Astrocyte (in vitro differentiated cells and primary cell): Measurements from ENCODE around the gene GMEB2. TPM values are rescaled to one million over a fixed set of nuclear protein-coding genes. Genes with fewer than 3 reads are reported as not detected.
"Not testable (repeated sequence)": the region's sequence is repeated elsewhere in the genome, so short reads cannot be mapped to it uniquely, and the experiment has no call there.

Experiments used
- DNase-seq: peaks from one replicate; pipeline ENCODE4 v3.0.0-alpha.2; 2010; ENCODE audit warnings: low read depth
- FAIRE-seq: peaks from 2 replicates; lab custom pipeline; 2011; peaks lifted over from hg19 to GRCh38; lab: Jason Lieb, UNC
- H2AFZ ChIP-seq: 2 replicates; pipeline ENCODE4 v1.6.0; 2012; ENCODE audit warnings: low read depth, low read length, inconsistent platforms
- H3K27ac ChIP-seq: 2 replicates; pipeline ENCODE4 v1.5.1; 2011; ENCODE audit warnings: low read depth, low read length, inconsistent platforms
- H3K27me3 ChIP-seq: 2 replicates; pipeline ENCODE4 v1.6.0; 2011; ENCODE audit warnings: low read length, inconsistent platforms; ENCODE audit not compliant: insufficient read depth
- H3K36me3 ChIP-seq: 2 replicates; pipeline ENCODE4 v1.5.1; 2011; ENCODE audit warnings: low read length, inconsistent platforms; ENCODE audit not compliant: insufficient read depth
- H3K4me1 ChIP-seq: 2 replicates; pipeline ENCODE4 v1.5.1; 2011; ENCODE audit warnings: low read length, inconsistent platforms; ENCODE audit not compliant: insufficient read depth
- H3K4me2 ChIP-seq: 2 replicates; pipeline ENCODE4 v1.6.0; 2012; ENCODE audit warnings: low read length, inconsistent platforms
- H3K4me3 ChIP-seq: 2 replicates; pipeline ENCODE4 v1.5.1; 2011; ENCODE audit warnings: low read depth, mild to moderate bottlenecking, low read length, inconsistent platforms; ENCODE audit not compliant: insufficient read depth
- H3K79me2 ChIP-seq: 2 replicates; pipeline ENCODE4 v1.6.0; 2012; ENCODE audit warnings: mild to moderate bottlenecking, low read length, inconsistent platforms; ENCODE audit not compliant: insufficient read depth
- H3K9ac ChIP-seq: 2 replicates; pipeline ENCODE4 v1.6.0; 2012; ENCODE audit warnings: mild to moderate bottlenecking, low read length, inconsistent platforms
- H3K9me3 ChIP-seq: 2 replicates; pipeline ENCODE4 v1.5.1; 2012; ENCODE audit warnings: low read depth, mild to moderate bottlenecking, low read length, inconsistent platforms; ENCODE audit not compliant: insufficient read depth
- H4K20me1 ChIP-seq: 2 replicates; pipeline ENCODE4 v1.6.0; 2012; ENCODE audit warnings: low read length, inconsistent platforms; ENCODE audit not compliant: insufficient read depth
- H3K27ac Mint-ChIP-seq: one replicate; pipeline ENCODE4 v1.8.0; 2021; ENCODE audit warnings: mild to moderate bottlenecking, mixed read lengths; ENCODE audit not compliant: unreplicated experiment
- H3K27me3 Mint-ChIP-seq: one replicate; pipeline ENCODE4 v1.8.0; 2021; ENCODE audit warnings: low read depth, mixed read lengths; ENCODE audit not compliant: unreplicated experiment
- H3K36me3 Mint-ChIP-seq: one replicate; pipeline ENCODE4 v1.8.0; 2021; ENCODE audit warnings: low read depth, mixed read lengths; ENCODE audit not compliant: unreplicated experiment
- H3K4me1 Mint-ChIP-seq: one replicate; pipeline ENCODE4 v1.8.0; 2021; ENCODE audit warnings: low read depth, mixed read lengths; ENCODE audit not compliant: unreplicated experiment
- H3K4me3 Mint-ChIP-seq: one replicate; pipeline ENCODE4 v1.8.0; 2021; ENCODE audit warnings: mild to moderate bottlenecking, moderate library complexity, mixed read lengths; ENCODE audit not compliant: unreplicated experiment
- H3K9me3 Mint-ChIP-seq: one replicate; pipeline ENCODE4 v1.8.0; 2021; ENCODE audit warnings: mild to moderate bottlenecking, mixed read lengths; ENCODE audit not compliant: unreplicated experiment
- EZH2 ChIP-seq: IDR thresholded peaks from 2 replicates; pipeline ENCODE4 v1.6.1; 2012; ENCODE audit warnings: mild to moderate bottlenecking, low read length, inconsistent platforms; ENCODE audit not compliant: insufficient read depth
- total RNA-seq: library from RNA; stranded (reverse); gene quantifications from 2 replicates; pipeline ENCODE4 v1.2.1, GENCODE V29; 2021
- TF ChIP-seq, protein P1 (sequence below): IDR thresholded peaks from 2 replicates; pipeline ENCODE4 v1.5.1; 2011; ENCODE audit warnings: low read depth, mild to moderate bottlenecking, inconsistent platforms, low read length, moderate library complexity; ENCODE audit not compliant: insufficient read depth

The GMEB2 gene
- total RNA-seq, 1 donor from 2014 or later, result 11.7 TPM

GRCh38 chr20:63660622-63661021 lies 33.7 kb upstream of the GMEB2 start:
- H3K4me3 ChIP-seq, result no peak overlapping the region
- peaks cover 51% of the 10 kb centered on the region for H3K79me2 ChIP-seq
- DNase-seq (no peak), FAIRE-seq (no peak)
- Mint-ChIP-seq H3K9me3 (peaks cover 3% of the 10 kb centered on the region), H3K27ac (no peak overlapping the region), H3K27me3 (no peaks in the 10 kb centered on the region), H3K4me1 (peaks cover 5% of the 10 kb centered on the region), H3K36me3 (peaks cover 6% of the 10 kb centered on the region), H3K4me3 (no peak overlapping the region)
- H2AFZ ChIP-seq, result no peak overlapping the region
- peaks cover 21% of the 10 kb centered on the region for H3K4me1 ChIP-seq
- no peak overlapping the region for H3K27ac ChIP-seq
- H4K20me1 ChIP-seq, result peaks cover 12% of the 10 kb centered on the region
- no peaks in the 10 kb centered on the region for H3K27me3 ChIP-seq
- H3K4me2 ChIP-seq, result no peak overlapping the region
- H3K9me3 ChIP-seq, result no peaks in the 10 kb centered on the region
- TF ChIP-seq EZH2, result no peak
- TF ChIP-seq, protein P1, sequence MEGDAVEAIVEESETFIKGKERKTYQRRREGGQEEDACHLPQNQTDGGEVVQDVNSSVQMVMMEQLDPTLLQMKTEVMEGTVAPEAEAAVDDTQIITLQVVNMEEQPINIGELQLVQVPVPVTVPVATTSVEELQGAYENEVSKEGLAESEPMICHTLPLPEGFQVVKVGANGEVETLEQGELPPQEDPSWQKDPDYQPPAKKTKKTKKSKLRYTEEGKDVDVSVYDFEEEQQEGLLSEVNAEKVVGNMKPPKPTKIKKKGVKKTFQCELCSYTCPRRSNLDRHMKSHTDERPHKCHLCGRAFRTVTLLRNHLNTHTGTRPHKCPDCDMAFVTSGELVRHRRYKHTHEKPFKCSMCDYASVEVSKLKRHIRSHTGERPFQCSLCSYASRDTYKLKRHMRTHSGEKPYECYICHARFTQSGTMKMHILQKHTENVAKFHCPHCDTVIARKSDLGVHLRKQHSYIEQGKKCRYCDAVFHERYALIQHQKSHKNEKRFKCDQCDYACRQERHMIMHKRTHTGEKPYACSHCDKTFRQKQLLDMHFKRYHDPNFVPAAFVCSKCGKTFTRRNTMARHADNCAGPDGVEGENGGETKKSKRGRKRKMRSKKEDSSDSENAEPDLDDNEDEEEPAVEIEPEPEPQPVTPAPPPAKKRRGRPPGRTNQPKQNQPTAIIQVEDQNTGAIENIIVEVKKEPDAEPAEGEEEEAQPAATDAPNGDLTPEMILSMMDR, result no peak
- no peak overlapping the region for H3K9ac ChIP-seq
- H3K36me3 ChIP-seq, result no peaks in the 10 kb centered on the region

DNA sequence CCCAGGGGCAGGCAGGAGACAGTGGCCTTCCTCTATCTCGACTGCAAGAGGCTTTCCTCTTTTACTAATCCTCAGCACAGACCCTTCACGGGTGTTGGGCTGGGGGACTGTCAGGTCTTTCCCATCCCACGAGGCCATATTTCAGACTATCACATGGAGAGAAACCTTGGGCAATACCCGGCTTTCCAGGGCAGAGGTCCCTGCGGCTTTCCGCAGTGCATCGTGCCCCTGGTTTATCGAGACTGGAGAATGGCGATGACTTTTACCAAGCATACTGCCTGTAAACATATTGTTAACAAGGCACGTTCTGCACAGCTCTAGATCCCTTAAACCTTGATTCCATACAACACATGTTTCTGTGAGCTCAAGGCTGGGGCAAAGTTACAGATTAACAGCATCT lies 33.3 kb upstream of the GMEB2 start:
- not testable (repeated sequence) for H3K36me3 ChIP-seq, H3K4me3 ChIP-seq, H3K27me3 ChIP-seq, H3K27ac Mint-ChIP-seq, H3K4me1 Mint-ChIP-seq, H3K36me3 Mint-ChIP-seq, H3K9me3 Mint-ChIP-seq, H3K27ac ChIP-seq, H3K27me3 Mint-ChIP-seq, H2AFZ ChIP-seq, H3K9ac ChIP-seq, DNase-seq, H4K20me1 ChIP-seq, H3K9me3 ChIP-seq, H3K4me2 ChIP-seq, FAIRE-seq
- peaks cover 21% of the 10 kb centered on the region for H3K4me1 ChIP-seq
- peaks cover 51% of the 10 kb centered on the region for H3K79me2 ChIP-seq
- peak overlapping the region; percentile 95 for H3K4me3 Mint-ChIP-seq

DNA sequence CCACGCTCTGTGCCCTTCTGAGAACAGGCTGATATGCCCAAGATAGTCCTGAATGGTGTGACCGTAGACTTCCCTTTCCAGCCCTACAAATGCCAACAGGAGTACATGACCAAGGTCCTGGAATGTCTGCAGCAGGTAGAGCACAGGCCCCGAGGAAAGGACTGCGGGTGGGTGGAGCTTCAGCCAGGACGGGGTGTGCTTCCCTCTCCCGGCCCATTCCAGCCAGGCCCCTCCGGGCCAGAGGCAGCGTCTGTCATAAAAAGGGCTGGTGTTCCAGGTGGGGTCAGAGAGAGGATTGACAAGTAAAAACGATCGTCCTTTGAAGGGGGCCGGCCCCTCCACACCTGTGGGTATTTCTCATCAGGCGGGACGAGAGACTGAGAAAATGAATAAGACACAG lies 32.5 kb upstream of the GMEB2 start:
- Mint-ChIP-seq H3K27me3 (peaks cover 1% of the 10 kb centered on the region), H3K36me3 (peaks cover 1% of the 10 kb centered on the region), H3K9me3 (peaks cover 3% of the 10 kb centered on the region), H3K4me3 (peak overlapping the region; percentile 95), H3K27ac (peak overlapping the region; percentile 53), H3K4me1 (peaks cover 2% of the 10 kb centered on the region)
- TF ChIP-seq, protein P1, result no peak
- no peak for TF ChIP-seq EZH2
- Histone ChIP-seq H3K4me1 (peaks cover 21% of the 10 kb centered on the region), H2AFZ (no peak overlapping the region), H3K27ac (no peak overlapping the region), H3K4me2 (peak overlapping the region; percentile 98), H3K4me3 (peak overlapping the region; percentile 100), H3K36me3 (no peaks in the 10 kb centered on the region), H3K79me2 (peaks cover 45% of the 10 kb centered on the region), H3K9ac (peak overlapping the region; percentile 89), H3K27me3 (no peaks in the 10 kb centered on the region), H4K20me1 (peaks cover 4% of the 10 kb centered on the region), H3K9me3 (no peaks in the 10 kb centered on the region)
- no peak for DNase-seq
- FAIRE-seq, result no peak
